ENCODE data around the gene CIZ1.

- TF ChIP-seq TAF1 (IDR thresholded peaks at IDR 0.05; ENCODE audit: borderline replicate concordance, insufficient read depth, low read length) (peak; percentile 70; the same call in 1 of the 2 replicates), REST (IDR thresholded peaks at IDR 0.05; ENCODE audit: insufficient read depth in 1 of 2, low read depth in 2 of 2, low read length in 2 of 2) (0 out of 4 replicates have a peak, but pooled peaks of 1 of the 2 experiments have one; percentile 27), POLR2AphosphoS5 (IDR thresholded peaks at IDR 0.05; ENCODE audit: low read depth, low read length) (peak; percentile 93)
Measured at GRCh38 chr9:128159784-128160602, 31.4 kb downstream of the CIZ1 start, which contains the start of gene BBLN.

All from PFSK-1 (cell line).